ENCODE results near the gene SETX.
A peak's percentile ranks its signal among the peaks of the same experiment; 100 is the strongest.

Gene SETX

DNA sequence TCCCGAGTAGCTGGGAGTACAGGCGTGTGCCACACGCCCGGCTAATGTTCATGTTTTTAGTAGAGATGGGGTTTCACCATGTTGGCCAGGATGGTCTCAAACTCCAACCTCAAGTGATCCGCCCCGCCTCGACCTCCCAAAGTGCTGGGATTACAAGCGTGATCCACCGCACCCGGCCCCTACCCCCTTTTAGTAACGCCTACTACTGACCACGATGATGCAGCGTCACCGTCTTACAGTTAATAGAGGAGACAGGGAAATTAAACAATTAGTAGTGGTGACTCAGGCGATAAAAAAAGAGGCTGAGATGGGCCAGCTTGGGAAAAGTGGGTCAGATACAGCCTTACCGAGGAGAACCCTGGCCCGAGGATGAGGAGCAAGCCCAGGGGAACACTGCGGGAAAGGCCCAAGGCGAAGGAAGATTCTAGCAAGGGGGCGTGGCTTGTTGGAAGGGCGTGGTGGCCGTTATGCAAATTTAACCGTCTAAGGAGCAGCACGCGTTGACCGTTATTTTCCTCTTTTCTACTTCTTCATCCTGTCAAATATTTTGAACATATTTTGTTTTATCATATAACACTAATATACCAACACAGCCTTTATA lies 1.6 kb upstream of the SETX start:
- no peak for DNase-seq

DNA sequence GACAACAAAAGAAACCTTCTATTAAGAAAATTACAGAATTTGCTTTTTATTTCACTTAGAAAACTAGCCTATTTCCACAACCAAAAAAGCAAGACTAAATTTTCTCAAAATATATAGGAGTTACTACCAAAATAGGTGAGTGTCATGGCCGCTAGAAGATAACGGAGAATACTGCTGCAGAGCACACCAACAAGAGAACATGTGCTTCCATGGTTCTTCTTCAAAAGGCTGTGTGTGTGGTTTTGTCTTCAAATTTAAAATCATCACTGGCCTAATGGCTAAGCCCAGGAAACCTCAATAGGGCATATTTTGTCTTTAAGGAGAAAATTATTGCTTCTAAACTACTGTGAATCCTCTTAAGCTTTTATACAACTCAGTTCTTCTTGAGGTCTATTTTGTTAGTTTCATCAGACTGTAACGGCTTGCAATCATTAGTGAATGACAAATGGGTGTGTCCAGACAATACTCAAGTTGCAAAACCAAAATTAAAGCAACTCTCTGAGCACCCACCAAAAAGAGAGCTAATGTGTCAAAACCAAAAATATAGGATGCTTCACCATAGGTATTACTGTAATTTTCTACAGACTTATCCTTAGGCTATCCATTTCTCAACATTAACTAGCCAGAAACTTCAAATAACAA lies 3.3 kb downstream of the SETX start:
- DNase-seq = no peak

DNA sequence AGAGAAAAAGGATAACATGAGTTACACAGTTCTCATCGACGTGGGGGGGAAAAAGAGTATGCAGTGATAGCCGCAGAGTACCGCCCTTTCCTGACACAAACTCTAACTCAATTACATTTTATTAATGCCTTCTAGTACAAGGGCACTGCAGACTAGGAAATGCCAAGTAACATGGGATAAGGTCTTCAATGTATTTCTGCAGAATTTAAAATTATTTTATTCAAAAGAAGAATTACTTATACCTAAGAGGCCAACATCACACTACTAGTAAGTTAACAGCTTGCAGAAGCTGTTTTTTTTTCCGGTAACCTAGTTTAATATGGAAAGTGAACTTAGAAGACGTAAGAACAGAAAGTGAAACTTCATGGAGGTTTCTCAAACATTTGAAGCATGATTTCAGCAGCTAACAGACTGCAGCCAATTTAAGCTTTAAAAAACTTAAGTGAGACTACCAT lies 3.9 kb downstream of the SETX start:
- DNase-seq = peak; percentile 37

DNA sequence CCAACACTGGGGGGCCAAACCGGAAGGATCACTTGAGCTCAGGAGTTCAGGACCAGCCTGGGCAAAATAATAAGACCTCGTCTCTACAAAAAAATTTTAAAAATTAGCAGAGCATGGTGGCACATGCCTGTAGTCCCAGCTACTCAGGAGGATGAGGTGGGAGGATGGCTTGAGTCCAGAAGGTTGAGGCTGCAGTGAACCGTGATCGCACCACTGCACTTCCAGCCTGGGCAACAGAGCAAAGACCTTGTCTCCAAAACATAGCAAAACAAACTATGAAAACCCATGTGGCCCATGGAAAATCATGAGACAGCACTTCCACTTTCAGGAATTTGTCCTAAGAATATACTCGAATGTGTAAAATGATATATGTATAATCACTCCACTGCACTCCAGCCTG lies 6.1 kb downstream of the SETX start:
- DNase-seq = no peak

DNA sequence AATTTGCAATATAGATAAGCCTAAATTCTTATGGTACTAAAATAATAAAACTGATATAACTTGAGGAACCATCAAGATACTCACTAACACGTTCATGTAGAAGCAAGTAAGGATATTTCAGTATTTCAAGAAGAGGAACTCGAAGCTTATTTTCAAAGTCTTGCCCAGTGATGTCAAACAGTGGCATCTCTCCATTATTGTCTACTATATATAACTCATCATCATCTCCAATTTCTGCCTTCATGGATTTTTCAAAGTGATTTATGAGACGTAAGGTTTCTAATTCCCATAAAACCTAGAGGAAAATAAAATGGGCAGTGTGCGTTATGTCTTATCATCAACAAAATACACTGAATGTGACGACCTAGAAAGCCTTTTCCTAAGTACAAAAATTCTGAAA lies 8.6 kb downstream of the SETX start:
- no peak for DNase-seq

DNA sequence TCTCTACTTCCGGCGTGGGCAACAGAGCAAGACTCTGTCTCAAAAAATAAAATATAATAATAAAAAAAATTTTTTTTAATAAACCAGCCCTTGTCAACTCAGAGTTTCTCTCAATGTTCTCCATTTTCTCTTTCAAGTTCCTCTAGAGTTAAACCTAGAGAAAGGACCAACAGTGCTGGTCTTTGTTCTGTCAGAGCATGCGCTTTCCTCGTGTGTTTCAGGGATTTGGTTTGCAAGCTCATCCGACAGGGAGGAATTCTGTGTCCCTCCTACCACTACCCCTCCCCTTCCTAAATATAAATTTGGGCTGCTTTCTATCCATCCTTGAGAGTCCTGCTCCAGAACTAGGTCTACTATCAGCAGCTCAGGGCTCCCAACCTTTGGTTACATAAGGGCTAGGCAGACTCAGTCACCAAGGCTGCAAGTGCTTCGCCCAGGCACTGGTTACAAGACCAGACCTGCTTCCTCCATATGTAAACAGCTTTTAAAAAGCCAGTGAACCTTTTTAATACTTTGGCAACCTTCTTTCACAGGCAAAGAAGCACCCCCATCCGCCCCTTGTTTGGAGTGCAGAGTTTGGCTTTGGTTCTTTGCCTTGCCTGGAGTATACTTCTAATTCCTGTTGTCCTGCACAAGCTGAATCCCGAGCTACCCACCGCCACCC lies 13.5 kb downstream of the SETX start:
- no peak for DNase-seq

DNA sequence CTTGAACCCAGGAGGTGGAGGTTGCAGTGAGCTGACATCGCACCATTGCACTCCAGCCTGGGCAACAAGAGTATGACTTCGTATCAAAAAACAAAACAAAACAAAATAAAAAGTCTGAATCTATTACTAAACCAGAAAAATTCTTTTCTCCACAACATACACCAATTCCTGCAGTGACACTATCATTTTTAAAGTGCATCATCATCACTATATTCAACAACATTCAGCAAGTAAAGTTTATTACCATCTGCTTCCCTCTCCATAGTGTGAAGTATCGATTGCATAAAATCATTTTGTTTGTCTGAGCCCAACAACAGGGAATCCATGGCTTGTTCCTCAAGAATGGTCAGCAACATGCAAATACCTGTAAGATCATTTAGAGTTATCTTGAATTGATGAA lies 20.4 kb downstream of the SETX start:
- no peak for DNase-seq

DNA sequence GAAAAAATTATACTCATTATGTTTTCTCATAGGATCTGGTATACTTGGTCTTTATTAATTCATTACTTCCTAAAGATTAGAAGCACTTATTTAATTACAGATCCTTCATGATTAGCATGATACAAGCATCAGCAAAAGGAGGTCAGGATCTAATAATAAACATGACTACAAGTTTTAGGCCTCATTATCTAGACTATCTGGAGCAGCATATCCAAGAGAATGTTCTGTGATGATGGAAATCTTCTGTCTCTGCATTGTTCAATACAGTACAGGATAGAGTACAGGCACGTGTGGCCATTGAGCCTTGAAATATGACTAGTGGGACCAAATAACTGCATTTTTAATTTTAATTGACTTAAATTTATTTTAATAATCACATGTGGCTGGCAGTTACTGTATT lies 21.2 kb downstream of the SETX start:
- no peak for DNase-seq

DNA sequence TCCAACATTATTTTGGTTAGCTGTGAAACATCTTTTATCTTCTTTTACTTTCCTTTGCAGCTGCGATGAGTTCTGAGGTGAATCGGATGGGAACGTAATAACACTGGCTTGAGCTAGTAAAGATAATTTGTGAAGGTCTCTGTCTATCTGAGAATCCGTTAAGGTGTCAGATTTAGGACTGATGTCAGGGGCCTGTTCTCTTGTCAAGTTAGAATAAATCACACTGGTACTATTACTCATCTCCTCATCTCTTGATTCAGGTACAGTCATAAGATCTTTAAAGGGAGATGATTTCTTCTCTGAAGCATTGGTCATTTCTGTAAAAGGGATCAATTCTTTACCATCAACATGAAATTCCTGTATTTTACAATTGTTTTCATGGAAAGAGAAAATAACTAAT lies 26.2 kb downstream of the SETX start:
- no peak for DNase-seq

DNA sequence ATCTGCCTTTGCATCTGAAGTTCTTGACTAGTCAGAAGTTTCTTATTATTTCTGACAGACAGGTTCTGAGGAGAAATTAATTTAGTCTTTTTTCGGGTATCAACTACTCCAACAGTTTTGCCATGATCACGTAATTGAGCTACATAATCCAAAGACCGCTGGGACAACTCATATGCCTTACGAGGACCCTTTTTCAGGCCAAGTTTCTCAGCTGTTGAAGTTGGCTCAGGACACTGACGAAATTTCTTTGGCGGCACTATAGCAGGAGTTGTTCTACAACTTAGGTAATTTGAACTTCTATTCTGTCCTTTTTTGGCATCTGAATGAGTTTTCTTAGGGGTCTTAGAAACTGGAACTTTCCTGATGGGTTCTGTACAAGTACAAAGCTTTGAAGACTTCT lies 27.2 kb downstream of the SETX start:
- no peak for DNase-seq

DNA sequence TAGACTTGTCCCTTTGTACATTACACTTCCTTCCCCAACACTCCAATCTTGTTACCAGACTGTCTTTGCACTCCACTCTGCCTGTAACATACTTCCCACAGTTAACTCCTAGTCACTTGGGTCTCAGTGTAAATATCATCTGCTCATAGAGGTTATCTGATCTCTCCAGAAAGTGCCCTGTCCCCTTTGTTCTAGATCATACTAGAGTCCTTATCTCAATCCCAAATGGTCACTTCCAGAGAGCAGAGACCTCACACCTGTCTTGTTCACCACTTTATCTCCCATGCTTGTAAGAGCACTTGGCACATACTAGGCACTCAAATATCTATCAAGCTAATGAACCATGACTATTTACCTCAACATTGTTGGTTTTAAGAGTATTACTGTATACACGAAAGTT lies 30.4 kb downstream of the SETX start:
- no peak for DNase-seq

DNA sequence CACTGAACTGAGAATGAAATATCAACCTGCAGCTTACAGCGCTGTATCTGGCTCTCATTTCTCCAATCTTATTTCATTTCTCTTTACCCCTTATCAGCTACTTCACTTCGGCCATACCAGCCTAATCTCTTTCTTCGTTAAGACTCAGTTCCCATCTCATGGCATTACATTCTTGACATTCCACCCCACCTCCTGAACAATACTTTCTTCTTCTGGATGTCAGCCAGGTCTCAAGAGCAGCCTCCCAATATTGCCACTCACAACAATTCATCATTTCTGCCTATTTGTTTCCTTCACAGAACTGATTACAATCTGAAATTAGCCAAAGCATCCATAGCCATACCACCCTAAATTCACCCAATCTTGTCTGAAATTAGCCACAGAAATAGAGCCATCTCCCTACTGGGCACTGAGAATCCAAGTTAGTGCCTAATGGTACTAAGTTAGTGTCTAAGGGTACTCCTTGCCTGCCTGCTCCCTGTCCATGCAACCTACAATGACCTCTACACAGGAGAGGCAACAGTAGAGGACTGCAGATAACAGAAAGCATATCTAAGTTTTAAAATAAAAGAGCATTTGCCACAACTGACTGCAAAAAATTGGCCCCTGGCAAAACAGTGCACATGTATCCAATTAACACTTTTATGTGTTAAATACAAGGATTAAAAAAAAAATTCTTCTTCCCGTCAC lies 35.2 kb downstream of the SETX start:
- DNase-seq = no peak

DNA sequence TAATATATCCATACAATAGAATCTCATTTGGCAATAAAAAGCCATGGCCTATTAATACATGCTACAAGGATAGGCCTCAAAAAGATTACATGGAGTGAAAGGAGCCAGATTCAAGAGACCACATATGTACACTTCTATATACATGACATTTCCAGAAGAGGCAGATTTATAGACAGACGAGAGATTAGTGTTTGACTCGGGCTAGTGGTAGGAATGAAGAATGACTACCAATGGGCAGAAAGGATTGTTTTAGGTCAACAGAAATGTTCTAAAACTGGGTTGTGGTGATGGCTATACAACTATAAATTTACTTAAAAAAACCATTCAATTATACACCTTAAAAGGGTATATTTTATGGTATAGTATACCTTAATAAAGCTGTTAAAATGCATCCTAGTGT lies 41.9 kb downstream of the SETX start:
- no peak for DNase-seq

DNA sequence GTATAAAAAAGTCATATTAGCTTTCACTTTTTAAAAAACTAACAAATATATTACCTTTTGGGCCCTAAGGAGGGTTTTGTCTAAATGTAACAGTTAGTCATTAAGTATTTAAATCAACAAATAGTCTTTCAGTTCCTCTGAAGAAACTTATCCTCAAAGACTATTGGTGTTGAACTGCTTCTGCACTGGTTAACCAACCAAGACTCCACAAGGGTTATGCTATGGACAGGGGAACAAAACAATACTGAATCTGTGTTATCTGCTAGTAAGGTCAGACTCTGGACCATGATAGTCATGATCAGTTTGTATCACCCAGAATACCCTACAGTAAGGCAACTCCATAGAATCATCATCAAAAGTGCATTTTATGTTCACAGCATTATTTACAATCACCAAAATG lies 42.4 kb downstream of the SETX start:
- no peak for DNase-seq

DNA sequence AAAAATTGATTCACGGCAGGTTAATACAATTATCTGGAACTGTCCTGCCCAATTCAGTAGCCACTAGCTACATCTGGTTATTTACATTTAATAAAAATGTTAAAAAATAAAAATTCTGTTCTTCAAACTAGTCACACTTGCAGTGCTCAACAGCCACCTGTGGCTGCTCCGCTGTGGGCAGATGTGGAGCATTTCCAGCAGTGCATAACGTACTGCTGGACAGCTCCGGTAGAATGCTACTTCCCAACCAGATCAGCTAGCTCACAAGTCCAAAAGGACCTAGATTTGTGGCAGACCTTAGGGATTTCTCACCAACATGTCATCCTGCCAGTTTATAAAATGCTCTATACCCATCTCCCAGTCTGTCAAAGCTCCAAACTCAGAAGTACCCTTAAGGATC lies 42.8 kb downstream of the SETX start:
- DNase-seq = no peak

DNA sequence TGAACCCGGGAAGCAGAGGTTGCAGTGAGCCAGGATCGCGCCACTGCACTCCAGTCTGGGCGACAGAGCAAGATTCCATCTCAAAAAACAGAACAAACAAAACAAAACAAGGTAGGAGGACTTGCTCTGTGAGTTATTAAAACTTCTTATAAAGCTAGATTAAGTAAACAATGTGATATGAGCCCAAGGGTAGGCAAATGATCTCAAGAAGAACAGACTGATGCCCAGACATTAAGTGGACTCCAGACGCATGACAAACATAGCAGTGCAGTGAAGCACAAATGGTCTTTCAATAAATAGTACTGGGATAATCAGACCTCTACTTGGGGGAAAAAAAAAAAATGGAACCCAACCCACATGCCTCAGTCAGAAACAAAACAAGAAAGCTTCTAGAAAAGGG lies 45.7 kb downstream of the SETX start:
- DNase-seq = no peak

DNA sequence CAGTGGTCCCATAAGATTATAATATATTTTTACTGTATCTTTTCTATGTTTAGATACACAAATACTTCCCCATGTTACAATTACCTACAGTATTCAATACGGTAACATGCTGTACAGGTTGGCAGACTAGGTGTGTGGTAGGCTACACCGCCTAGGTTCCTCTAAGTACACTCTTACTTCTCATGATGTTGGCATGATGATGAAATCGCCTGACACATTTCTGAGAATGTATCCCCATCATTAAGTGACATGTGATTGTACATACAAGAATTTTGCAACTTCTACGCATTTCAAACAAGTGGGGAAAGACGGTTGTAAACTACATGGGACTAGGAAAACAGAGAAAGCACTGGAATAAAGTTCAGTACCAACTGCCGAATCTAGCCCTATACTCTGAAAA lies 53.3 kb downstream of the SETX start:
- DNase-seq = no peak

DNA sequence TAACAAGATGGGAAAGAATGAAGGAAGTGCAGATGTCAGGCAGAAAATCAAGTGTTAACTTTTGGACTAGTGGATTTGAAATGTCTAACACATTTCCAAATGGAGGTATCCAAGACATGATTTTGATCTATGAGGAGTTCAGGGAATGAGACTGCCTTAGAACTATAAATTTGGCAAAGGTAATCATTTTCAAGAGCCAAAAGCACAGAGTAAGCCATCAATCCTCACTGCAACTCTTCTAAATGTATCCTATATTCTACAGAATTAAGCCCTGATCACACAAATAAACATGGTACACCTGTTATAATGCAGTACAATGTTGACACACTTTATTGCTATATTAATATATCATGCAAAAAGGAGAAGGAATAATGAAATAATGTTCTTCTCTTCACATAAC lies 55.6 kb downstream of the SETX start:
- no peak for DNase-seq

DNA sequence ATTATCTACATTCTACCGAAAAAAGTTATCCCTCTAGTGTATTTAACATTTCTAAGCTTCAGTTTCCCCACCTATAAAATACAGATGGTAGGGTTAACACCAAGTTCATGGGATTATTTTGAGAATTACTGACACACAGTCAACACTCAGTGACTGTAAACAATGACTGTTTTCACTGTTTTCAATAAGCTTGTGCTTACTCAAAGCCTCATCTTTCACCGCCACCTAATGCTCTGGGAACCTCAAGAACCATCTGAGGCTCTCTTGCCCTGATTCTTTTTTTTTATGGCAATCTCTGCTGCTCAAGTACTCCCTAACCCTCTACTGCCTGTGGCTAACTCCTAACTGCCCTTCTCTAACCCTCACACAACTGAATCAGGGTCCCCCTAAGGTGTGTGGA lies 59.6 kb downstream of the SETX start:
- DNase-seq = no peak

DNA sequence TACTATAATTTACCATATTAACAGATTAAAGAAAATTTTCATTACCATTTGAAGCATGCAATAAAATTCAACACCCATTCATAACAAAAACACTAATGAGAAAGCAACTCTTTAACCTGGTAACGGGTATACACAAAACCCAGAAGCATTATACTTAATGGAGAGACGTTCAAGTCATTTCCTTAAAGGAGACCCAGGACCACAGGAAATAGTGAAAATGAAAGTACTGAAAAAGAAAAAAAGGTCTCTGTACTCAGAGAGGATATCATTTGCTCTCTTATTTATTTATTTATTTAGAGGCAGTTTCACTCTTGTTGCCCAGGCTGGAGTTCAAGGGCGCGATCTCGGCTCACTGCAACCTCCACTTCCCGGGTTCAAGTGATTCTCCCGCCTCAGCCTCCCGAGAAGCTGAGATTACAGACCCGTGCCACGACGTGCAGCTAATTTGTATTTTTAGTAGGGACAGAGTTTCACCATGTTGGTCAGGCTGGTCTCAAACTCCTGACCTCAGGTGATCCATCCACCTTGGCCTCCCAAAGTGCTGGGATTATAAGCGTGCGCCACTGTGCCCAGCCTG lies 61.6 kb downstream of the SETX start:
- no peak for DNase-seq

DNA sequence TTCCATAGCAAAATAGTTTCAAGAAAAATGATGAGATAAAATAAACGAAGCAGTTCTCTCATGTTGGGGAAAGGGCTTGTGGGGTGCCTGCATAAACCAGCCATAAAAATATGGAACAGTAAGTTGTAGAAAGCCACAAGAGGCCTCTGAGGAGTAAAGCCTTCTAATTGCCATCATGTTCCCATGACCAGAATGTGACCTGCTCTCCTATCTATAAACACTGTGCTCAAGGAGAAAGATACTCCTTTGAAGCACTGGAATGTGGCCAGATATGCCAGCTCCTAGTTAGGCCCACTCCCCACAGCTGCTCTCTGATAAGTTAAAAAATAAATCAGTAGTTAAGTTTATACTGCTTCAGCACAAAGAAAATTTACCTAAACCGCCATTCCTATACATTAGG lies 65.8 kb downstream of the SETX start:
- no peak for DNase-seq

DNA sequence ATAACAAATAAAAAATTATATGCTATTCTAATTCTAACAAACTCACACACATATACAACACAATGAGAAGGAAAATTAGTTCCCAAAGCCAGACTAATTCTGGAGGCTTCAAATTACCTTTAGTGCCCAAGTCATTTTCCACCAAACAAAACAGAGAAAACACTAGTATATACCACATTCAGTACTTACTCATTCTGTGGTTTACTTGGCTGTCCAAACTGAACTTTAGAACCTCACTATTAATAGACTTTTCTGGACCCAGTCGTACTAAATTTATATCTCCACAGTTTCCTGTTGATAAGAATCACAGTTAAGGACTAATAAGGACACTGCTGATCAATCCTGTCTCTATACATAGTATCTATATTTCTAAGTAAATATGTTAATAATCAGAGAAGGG lies 66.4 kb downstream of the SETX start:
- DNase-seq = no peak

DNA sequence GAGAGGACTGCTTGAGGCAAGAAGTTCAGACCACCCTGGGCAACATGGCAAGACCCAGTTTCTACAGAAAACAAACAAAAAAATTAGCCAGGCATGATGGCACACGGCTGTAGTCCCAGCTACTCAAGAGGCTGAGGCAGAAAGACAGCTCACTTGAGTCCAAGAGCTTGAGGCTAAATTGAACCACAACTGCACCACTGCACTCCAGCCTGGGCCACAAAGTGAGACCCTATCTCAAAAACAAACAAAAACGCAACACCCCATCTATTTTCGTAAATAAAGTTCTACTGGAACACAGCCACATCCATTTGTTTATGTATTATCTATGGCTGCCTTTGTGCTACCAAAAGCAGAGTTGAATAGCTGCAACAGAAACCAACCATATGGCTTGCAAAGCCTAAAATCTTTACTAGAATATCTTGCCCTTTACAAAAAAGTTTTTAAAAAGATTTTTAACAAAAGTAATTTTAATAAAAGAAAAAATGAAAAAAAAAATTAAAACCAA lies 67.5 kb downstream of the SETX start:
- no peak for DNase-seq

DNA sequence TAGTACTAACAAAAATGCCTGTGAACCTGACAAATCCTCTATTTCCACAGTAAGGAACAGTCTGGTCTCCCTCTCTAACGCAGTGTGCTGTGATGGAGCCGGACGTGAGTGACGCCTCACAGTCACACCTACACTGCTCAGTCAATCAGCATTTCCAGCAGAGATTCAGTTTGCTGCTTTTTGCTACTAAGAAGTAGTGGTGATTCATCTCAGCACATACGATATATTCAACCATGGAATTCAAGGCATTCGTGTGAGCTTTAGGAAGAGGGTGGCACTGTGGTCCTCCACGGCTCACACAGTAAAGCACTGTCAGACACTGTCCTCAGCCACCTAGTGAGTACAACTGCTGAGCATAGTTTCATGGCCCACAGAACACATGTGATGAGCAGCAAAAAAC lies 70.9 kb downstream of the SETX start:
- no peak for DNase-seq

All from stimulated activated CD8-positive, alpha-beta memory T cell treated with anti-CD3 and anti-CD28 coated beads, Interleukin-4, amount 100 ng/mL, for 48 hours (primary cell).